NCI-H1092 (cell line): ENCODE data around the gene KRCC1.
"Not testable (repeated sequence)": the region's sequence is repeated elsewhere in the genome, so short reads cannot be mapped to it uniquely, and the experiment has no call there.

Experiments
- DNase-seq: peaks from one replicate; lab custom pipeline; 2025; lab: John Stamatoyannopoulos, UW

Gene KRCC1

GRCh38 chr2:88074854-88075292, 19.3 kb upstream of the KRCC1 start:
- DNase-seq, result no peak

- no peak for DNase-seq
Measured at GRCh38 chr2:88074150-88074549, 18.6 kb upstream of the KRCC1 start.

GRCh38 chr2:88071365-88071764, 15.8 kb upstream of the KRCC1 start:
- no peak for DNase-seq

- no peak for DNase-seq
Measured at GRCh38 chr2:88070055-88070454, 14.5 kb upstream of the KRCC1 start.

GRCh38 chr2:88069117-88069516, 13.5 kb upstream of the KRCC1 start:
- DNase-seq, result no peak

GRCh38 chr2:88068044-88068443, 12.5 kb upstream of the KRCC1 start:
- no peak for DNase-seq

GRCh38 chr2:88067598-88067997, 12.0 kb upstream of the KRCC1 start, which contains the start of gene SMYD1:
Gene SMYD1 (plus strand): TSS chr2:88067825. CDS start chr2:88067865, 40 bp downstream.
- DNase-seq, result no peak

GRCh38 chr2:88067189-88067588, 11.6 kb upstream of the KRCC1 start:
- DNase-seq, result no peak

GRCh38 chr2:88066543-88066942, 11.0 kb upstream of the KRCC1 start:
- no peak for DNase-seq

GRCh38 chr2:88061295-88061694, 5.7 kb upstream of the KRCC1 start:
- no peak for DNase-seq

GRCh38 chr2:88060907-88061275, 5.3 kb upstream of the KRCC1 start:
- DNase-seq, result no peak

- DNase-seq, result no peak
Measured at GRCh38 chr2:88059979-88060906, 4.7 kb upstream of the KRCC1 start.

- no peak for DNase-seq
Measured at GRCh38 chr2:88058191-88058590, 2.6 kb upstream of the KRCC1 start.

GRCh38 chr2:88057437-88057844, 1.9 kb upstream of the KRCC1 start:
- no peak for DNase-seq

GRCh38 chr2:88054782-88055370, 707 bp downstream of the KRCC1 start:
- DNase-seq, result no peak

- no peak for DNase-seq
Measured at GRCh38 chr2:88053934-88054781, 1.4 kb downstream of the KRCC1 start.

GRCh38 chr2:88053296-88053695, 2.3 kb downstream of the KRCC1 start:
- no peak for DNase-seq

- DNase-seq, result no peak
Measured at GRCh38 chr2:88051792-88052191, 3.8 kb downstream of the KRCC1 start.

GRCh38 chr2:88049622-88050021, 6.0 kb downstream of the KRCC1 start:
- no peak for DNase-seq

- DNase-seq, result no peak
Measured at GRCh38 chr2:88048541-88048940, 7.0 kb downstream of the KRCC1 start.

GRCh38 chr2:88045561-88045960, 10.0 kb downstream of the KRCC1 start:
- DNase-seq, result not testable (repeated sequence)

- no peak for DNase-seq
Measured at GRCh38 chr2:88042476-88042875, 13.1 kb downstream of the KRCC1 start.
